Measurements from ENCODE around the gene PXDC1.
A peak's percentile ranks its signal among the peaks of the same experiment; 100 is the strongest.

PXDC1 gene

GRCh38 chr6:3751077-3751729 is at the start of gene PXDC1:
Gene PXDC1, minus strand, starts transcription at chr6:3751713. Its CDS starts 182 bp downstream, at chr6:3751531.
- peak; percentile 39 for DNase-seq

- DNase-seq, result no peak
These were observed 49.5 kb upstream of the PXDC1 start for GRCh38 chr6:3800850-3801591.

- DNase-seq, result no peak
These were observed 48.2 kb upstream of the PXDC1 start for GRCh38 chr6:3799719-3800118.

GRCh38 chr6:3798055-3798919 is 46.8 kb upstream of the PXDC1 start:
- no peak for DNase-seq

GRCh38 chr6:3797231-3798054 is 45.9 kb upstream of the PXDC1 start:
- DNase-seq, result no peak

GRCh38 chr6:3796719-3797041 is 45.2 kb upstream of the PXDC1 start:
- DNase-seq, result no peak

- no peak for DNase-seq
These were observed 44.6 kb upstream of the PXDC1 start for GRCh38 chr6:3795836-3796718.

- no peak for DNase-seq
These were observed 42.6 kb upstream of the PXDC1 start for GRCh38 chr6:3794092-3794491.

GRCh38 chr6:3793545-3793944 is 42.0 kb upstream of the PXDC1 start:
- DNase-seq, result no peak

- no peak for DNase-seq
These were observed 40.2 kb upstream of the PXDC1 start for GRCh38 chr6:3791526-3792203.

GRCh38 chr6:3789896-3790558 is 38.5 kb upstream of the PXDC1 start:
- DNase-seq, result no peak

- no peak for DNase-seq
These were observed 37.7 kb upstream of the PXDC1 start for GRCh38 chr6:3789018-3789895.

GRCh38 chr6:3788408-3789017 is 37.0 kb upstream of the PXDC1 start:
- no peak for DNase-seq

GRCh38 chr6:3786141-3786540 is 34.6 kb upstream of the PXDC1 start:
- DNase-seq, result no peak

GRCh38 chr6:3785745-3786098 is 34.2 kb upstream of the PXDC1 start:
- DNase-seq, result no peak

GRCh38 chr6:3784885-3785744 is 33.6 kb upstream of the PXDC1 start:
- DNase-seq, result no peak

GRCh38 chr6:3784423-3784822 is 32.9 kb upstream of the PXDC1 start:
- DNase-seq, result no peak
